Effector memory CD8-positive, alpha-beta T cell (primary cell): ENCODE measurements around the gene OR52B6.
A peak's percentile ranks its signal among the peaks of the same experiment; 100 is the strongest.

ENCODE experiments used
- ATAC-seq: fragments of 150-1000 bp; cut with Tn5 transposase; replicated peaks from 2 replicates; pipeline ENCODE4 v1.10.0; 2021; ENCODE audit warnings: mild to moderate bottlenecking, moderate library complexity
- DNase-seq, 3 experiments: peaks; one replicate each; pipeline ENCODE4 v3.0.0; 2021
- H3K27ac Mint-ChIP-seq, 2 donors: one replicate each; pipeline ENCODE4 v1.8.0; 2022; ENCODE audit warnings: mild to moderate bottlenecking in 2 of 2, mixed read lengths in 2 of 2, moderate library complexity in 2 of 2
- H3K27me3 Mint-ChIP-seq, 2 donors: one replicate each; pipeline ENCODE4 v1.8.0; 2022; ENCODE audit warnings: mixed read lengths in 2 of 2
- H3K36me3 Mint-ChIP-seq: one replicate; pipeline ENCODE4 v1.8.0; 2022; ENCODE audit warnings: mild to moderate bottlenecking, moderate library complexity, mixed read lengths; ENCODE audit not compliant: insufficient read depth
- H3K4me1 Mint-ChIP-seq, 2 donors: one replicate each; pipeline ENCODE4 v1.8.0; 2022; ENCODE audit warnings: low read depth in 2 of 2, mixed read lengths in 2 of 2
- H3K4me3 Mint-ChIP-seq, 2 donors: one replicate each; pipeline ENCODE4 v1.8.0; 2022; ENCODE audit warnings: mild to moderate bottlenecking in 2 of 2, mixed read lengths in 2 of 2, moderate library complexity in 2 of 2
- H3K9me3 Mint-ChIP-seq, 2 donors: one replicate each; pipeline ENCODE4 v1.8.0; 2022; ENCODE audit warnings: mixed read lengths in 2 of 2

OR52B6 gene

DNA sequence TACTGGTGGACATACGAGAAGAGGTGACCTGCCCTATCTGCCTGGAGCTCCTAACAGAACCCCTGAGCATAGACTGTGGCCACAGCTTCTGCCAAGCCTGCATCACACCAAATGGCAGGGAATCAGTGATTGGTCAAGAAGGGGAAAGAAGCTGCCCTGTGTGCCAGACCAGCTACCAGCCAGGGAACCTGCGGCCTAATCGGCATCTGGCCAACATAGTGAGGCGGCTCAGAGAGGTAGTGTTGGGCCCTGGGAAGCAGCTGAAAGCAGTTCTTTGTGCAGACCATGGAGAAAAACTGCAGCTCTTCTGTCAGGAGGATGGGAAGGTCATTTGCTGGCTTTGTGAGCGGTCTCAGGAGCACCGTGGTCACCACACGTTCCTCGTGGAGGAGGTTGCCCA is 22.6 kb downstream of the OR52B6 start:
- Mint-ChIP-seq H3K4me1 (no peaks in the 10 kb centered on the region), H3K27me3 (no peaks in the 10 kb centered on the region), H3K36me3 (no peaks in the 10 kb centered on the region), H3K4me3 (no peak overlapping the region), H3K27ac (no peak overlapping the region), H3K9me3 (no peaks in the 10 kb centered on the region)
- ATAC-seq (no peak), DNase-seq (no peak)

DNA sequence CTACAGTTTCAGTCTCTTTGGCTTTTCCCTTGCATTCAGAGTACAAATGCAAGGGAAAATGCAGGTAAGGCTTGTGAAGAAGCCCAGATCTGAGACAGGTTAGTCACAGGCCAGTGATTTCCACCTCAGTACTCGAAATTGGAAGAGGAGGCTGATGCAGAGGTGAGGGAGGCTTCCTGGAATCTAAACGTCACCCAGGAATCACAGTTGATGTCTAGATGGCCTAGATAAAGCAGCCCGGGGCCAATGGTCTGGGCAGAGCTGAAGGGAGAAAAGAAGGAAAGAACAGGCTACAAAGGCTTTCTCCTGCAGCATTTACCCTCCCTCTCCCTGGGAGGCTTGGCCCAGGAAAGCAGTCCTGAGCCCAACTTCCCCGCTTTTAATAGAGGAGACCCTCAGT is 24.2 kb downstream of the OR52B6 start:
- H3K9me3 Mint-ChIP-seq, result no peaks in the 10 kb centered on the region
- H3K4me3 Mint-ChIP-seq, result no peak overlapping the region
- DNase-seq (no peak), ATAC-seq (no peak)
- H3K27ac Mint-ChIP-seq, result peak overlapping the region in 1 of 2 donors; percentile 33
- H3K4me1 Mint-ChIP-seq, result no peaks in the 10 kb centered on the region
- H3K36me3 Mint-ChIP-seq, result no peaks in the 10 kb centered on the region
- H3K27me3 Mint-ChIP-seq, result peaks cover 0 to 1% of the 10 kb centered on the region in 2 donors

DNA sequence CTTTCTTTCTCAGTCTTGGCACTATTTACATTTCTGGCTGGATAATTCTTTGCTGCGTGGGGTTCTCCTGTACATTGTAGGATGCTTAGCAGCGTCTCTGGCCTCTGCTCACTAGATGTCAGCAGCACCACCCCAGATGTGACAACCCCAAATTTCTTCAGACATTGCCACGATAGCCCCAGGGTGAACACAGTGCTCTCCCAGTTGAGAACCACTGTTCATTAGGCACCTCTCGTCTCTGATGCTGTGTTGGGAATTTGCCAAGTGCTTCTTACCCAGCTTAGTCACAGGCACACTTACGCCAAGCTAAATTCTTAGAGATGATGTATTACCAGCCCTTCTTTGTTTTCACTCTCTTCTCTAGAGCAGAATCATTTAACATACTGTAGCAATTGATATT is 25.2 kb downstream of the OR52B6 start:
- peaks cover 0 to 6% of the 10 kb centered on the region in 2 donors for H3K27me3 Mint-ChIP-seq
- H3K4me3 Mint-ChIP-seq, result no peak overlapping the region
- H3K4me1 Mint-ChIP-seq, result no peaks in the 10 kb centered on the region
- no peak overlapping the region for H3K27ac Mint-ChIP-seq
- H3K36me3 Mint-ChIP-seq, result no peaks in the 10 kb centered on the region
- no peaks in the 10 kb centered on the region for H3K9me3 Mint-ChIP-seq
- DNase-seq (no peak), ATAC-seq (no peak)

DNA sequence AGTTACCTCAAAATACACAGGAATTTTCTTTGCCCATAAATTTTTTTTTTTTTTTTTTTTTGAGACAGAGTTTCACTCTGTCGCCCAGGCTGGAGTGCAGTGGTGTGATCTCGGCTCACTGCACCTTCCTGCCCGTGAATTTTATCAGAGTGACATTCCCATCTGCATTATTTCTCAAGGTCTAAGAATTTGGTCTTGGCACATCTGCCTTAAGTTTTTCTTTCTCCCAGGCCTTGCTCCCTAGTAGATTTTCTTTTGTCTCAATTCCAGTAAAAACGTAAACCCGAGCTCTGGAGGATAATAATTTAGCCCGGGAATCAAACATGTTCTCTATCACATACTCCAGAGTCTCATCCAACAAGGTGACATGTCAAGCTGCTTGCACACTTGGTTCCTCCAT is 28.1 kb downstream of the OR52B6 start:
- no peaks in the 10 kb centered on the region for H3K9me3 Mint-ChIP-seq
- peaks cover 0 to 6% of the 10 kb centered on the region in 2 donors for H3K27me3 Mint-ChIP-seq
- no peak overlapping the region for H3K4me3 Mint-ChIP-seq
- H3K4me1 Mint-ChIP-seq, result no peaks in the 10 kb centered on the region
- H3K36me3 Mint-ChIP-seq, result no peaks in the 10 kb centered on the region
- DNase-seq, result no peak
- ATAC-seq, result no peak
- H3K27ac Mint-ChIP-seq, result no peak overlapping the region

DNA sequence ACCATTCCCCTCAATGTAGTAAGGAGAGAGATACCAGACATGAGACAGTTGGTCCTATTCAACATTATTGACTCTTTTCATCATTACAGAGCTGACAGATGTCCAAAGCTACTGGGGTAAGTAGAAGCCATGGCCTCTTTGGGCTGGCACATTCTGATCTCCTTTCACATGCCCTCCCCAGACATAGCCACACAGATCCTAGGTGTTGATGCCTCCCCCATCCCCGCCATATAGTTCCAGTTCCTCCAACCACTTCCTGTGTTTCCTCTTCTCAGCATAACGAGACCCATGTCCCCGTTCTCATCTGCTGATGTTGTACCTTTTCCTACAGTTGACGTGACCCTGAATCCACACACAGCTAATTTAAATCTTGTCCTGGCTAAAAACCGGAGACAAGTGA is 29.8 kb downstream of the OR52B6 start:
- H3K27me3 Mint-ChIP-seq, result peaks cover 0 to 6% of the 10 kb centered on the region in 2 donors
- H3K27ac Mint-ChIP-seq, result no peak overlapping the region
- DNase-seq, result no peak
- H3K4me1 Mint-ChIP-seq, result no peaks in the 10 kb centered on the region
- H3K36me3 Mint-ChIP-seq, result no peaks in the 10 kb centered on the region
- no peak overlapping the region for H3K4me3 Mint-ChIP-seq
- no peak for ATAC-seq
- H3K9me3 Mint-ChIP-seq, result no peaks in the 10 kb centered on the region

DNA sequence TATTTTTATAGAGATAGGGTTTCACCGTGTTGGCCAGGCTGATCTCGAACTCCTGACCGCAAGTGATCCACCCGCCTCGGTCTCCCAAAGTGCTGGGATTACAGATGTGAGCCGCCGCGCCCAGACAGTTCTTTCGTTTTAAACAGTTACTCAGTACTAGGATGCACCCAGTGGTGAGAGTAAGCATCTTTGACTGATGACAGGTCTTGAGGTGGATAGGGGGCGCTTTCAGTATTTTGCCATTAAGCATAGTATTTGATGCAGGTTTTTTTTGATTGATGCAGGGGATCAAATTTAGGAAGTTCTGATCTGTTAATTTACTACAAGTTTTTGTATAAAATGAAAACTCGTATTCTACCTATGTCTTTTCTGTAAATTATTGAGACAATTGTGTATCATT is 30.9 kb downstream of the OR52B6 start:
- H3K36me3 Mint-ChIP-seq, result no peaks in the 10 kb centered on the region
- no peak overlapping the region for H3K27ac Mint-ChIP-seq
- H3K4me3 Mint-ChIP-seq, result no peak overlapping the region
- ATAC-seq (no peak), DNase-seq (no peak)
- peaks cover 0 to 6% of the 10 kb centered on the region in 2 donors for H3K27me3 Mint-ChIP-seq
- no peaks in the 10 kb centered on the region for H3K9me3 Mint-ChIP-seq
- no peaks in the 10 kb centered on the region for H3K4me1 Mint-ChIP-seq

DNA sequence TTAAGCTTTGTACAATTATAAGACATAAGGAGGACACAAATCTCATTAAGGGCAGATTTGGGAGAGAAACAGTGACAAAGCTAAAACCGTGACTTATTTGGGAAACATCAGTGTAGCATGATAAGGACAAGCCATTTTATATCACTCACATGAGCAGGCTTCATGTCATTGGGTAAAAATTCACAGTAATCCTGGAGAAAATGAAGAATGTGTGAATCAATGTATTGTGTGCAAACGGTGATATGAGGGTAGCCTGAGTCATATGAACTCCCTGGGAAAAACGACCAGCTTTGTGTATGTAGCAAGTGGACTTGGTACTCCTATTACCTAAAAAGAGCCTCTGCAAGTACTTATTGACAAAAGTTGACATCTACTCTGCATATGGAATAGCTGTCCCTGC is 38.1 kb downstream of the OR52B6 start:
- DNase-seq (no peak), ATAC-seq (no peak)
- Mint-ChIP-seq H3K27ac (no peak overlapping the region), H3K36me3 (no peaks in the 10 kb centered on the region), H3K27me3 (no peaks in the 10 kb centered on the region), H3K9me3 (no peaks in the 10 kb centered on the region), H3K4me1 (peaks cover 0 to under 1% of the 10 kb centered on the region in 2 donors), H3K4me3 (no peak overlapping the region)

DNA sequence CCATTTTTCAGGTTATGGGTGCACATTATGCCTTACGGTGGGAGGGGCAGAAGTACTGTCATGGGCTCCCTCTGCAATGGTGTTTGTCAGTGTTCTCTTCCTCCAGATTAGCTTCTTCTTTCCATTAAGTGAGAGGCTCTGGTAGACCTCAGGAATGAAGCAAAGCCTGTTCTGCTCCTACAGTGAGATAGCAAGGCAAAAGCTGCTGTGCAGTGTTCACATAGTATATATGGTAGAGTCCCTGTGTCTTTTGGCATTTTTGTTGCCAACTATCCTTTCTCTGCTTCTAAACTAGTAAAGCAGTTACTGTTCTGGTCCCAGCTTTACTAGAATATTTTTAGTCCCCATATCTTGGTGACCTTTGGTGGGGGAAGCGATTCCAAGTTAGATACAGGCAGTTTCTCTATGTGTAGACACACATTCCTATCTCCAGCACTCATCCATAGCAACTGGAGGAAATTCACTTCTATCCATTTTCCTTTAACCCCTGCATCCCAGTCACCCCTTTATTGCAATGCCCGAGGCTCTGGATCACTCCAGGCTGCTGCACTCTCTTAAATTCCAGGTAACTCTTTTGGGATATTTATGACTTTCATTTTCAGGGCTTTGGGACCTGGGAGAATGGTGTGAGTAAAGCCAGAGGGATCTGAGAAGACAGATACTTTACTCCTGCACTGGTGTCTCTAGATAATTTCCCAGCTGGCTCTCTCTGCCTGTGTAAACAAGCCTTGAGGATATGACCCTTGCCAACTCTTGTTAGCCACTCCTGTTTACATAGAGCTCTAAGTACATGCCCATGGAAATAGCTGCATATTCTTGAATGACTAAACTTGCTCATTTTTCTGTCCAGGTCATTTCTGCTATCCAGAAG is 40.2 kb downstream of the OR52B6 start:
- Mint-ChIP-seq H3K36me3 (no peaks in the 10 kb centered on the region), H3K9me3 (no peaks in the 10 kb centered on the region), H3K27ac (no peak overlapping the region), H3K27me3 (no peaks in the 10 kb centered on the region), H3K4me1 (peaks cover 12 to 13% of the 10 kb centered on the region in 2 donors), H3K4me3 (no peak overlapping the region)
- ATAC-seq, result no peak
- DNase-seq, result no peak

DNA sequence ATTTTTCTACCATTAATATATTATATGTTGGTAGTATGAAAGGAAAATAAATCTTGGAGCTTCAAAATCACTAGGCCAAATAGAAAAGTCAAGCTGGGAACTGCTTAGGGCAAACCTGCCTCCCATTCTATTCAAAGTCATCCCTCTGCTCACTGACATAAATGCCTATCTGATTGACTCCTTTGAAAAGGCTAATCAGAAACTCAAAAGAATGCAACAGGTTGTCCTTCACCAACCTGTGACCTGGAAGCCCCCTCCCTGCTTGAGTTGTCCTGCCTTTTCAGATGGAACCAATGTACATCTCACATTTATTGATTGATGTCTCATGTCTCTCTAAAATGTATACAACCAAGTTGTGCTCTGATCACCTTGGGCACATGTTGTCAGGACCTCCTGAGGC is 40.9 kb downstream of the OR52B6 start:
- no peak for DNase-seq
- ATAC-seq, result no peak
- Mint-ChIP-seq H3K9me3 (no peaks in the 10 kb centered on the region), H3K27ac (no peak overlapping the region), H3K4me1 (peaks cover 16 to 17% of the 10 kb centered on the region in 2 donors), H3K27me3 (no peaks in the 10 kb centered on the region), H3K36me3 (no peaks in the 10 kb centered on the region), H3K4me3 (no peak overlapping the region)

DNA sequence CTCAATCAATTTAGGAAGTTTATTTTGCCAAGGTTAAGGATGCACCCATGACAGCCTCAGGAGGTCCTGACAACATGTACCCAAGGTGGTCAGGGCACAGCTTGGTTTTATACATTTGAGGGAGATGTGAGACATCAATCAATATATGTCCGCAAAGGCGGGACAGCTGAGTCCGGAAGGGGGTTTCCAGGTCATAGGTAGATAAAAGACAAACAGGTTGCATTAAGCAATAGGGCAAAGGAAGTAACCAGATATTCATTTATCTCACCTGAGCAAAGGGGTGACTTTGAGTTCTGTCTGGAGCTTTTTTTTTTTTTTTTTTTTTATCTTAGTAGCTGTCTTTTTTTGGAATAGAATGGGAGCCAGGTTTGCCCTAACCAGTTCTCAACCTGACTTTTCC is 42.1 kb downstream of the OR52B6 start:
- peaks cover 24 to 26% of the 10 kb centered on the region in 2 donors for H3K4me1 Mint-ChIP-seq

DNA sequence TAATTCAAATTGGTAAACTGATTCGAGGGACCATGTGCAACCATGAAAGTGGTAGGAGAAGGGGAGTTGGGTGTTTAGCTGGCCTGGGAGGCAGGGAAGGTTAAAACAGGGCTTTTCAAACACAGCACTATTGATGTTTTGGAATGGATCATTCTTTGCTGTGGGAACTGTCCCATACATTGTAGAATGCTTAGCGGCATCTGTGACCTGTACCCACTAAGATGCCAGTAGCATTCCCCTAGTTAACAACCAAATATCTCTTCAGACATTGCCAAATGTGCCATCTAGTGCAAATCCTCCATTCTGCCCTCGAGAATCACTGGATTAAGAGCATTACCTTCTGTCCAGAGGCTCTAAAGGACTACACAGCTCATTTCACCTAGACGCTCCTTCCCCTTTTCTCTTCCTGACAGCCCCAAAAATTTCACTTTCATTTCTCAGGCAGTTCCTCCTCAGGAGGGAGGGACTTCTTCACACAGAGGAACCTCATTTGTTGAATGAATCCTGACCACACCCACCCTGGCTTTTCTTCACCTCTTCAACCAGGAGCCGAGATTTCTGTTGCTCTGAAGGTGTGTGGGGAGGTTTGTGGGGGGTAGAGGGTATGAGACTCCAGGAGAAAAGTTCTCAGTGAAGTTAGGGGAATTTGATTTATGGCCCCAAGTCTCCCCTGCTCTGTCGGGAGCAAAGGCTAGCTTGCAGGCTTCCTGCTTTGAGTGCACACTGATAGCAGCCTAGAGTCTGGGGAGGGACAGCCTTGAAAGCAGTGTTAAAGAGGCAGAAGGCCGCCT is 44.0 kb downstream of the OR52B6 start, which contains the start of gene TRIM34:
Gene TRIM34 (plus strand): TSS at position 513 of the 791 bp plus-strand sequence. CDS start 7,331 bp downstream, outside the sequence.
- peak; percentile 45 to 57 (median 50) for DNase-seq
- H3K9me3 Mint-ChIP-seq, result no peaks in the 10 kb centered on the region
- peak; percentile 97 for ATAC-seq

More for the DNA sequence above, 42.1 kb downstream of the OR52B6 start:
- Mint-ChIP-seq H3K27ac (no peak overlapping the region), H3K9me3 (no peaks in the 10 kb centered on the region), H3K36me3 (no peaks in the 10 kb centered on the region), H3K27me3 (no peaks in the 10 kb centered on the region), H3K4me3 (no peak overlapping the region)
- DNase-seq (no peak), ATAC-seq (no peak)

DNA sequence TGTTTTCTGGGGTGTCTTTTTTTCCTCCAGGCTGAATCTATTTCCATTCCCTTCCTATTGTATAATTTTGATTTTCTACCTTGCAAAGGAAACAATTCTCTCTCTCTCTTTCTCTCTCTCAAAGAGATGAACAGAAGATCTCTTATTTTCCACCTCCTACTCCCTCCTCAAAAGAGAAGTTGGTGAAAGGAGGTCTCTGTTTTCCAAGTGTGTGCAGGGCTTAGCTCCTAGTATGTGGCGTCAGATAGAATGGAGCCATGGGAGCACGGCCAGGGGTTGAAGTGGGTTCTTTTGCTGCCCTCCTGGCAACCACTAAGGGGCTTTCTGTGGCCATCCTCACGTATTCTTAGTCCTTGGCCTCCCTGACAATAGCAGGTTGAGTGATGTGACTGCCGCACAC is 44.6 kb downstream of the OR52B6 start:
- DNase-seq (no peak), ATAC-seq (no peak)
- Mint-ChIP-seq H3K36me3 (no peaks in the 10 kb centered on the region), H3K4me3 (peak overlapping the region; percentile 77 to 83), H3K9me3 (no peaks in the 10 kb centered on the region), H3K27ac (peak overlapping the region; percentile 81 to 94), H3K27me3 (no peaks in the 10 kb centered on the region), H3K4me1 (peaks cover 31 to 33% of the 10 kb centered on the region in 2 donors)

More for the DNA sequence above, 44.0 kb downstream of the OR52B6 start, which contains the start of gene TRIM34:
- Mint-ChIP-seq H3K4me3 (peak within 1 kb of the TSS; percentile 77 to 83), H3K36me3 (no peaks in the 10 kb centered on the region), H3K27me3 (no peaks in the 10 kb centered on the region), H3K27ac (peak within 1 kb of the TSS; percentile 81 to 94), H3K4me1 (peaks cover 29 to 30% of the 10 kb centered on the region in 2 donors)

DNA sequence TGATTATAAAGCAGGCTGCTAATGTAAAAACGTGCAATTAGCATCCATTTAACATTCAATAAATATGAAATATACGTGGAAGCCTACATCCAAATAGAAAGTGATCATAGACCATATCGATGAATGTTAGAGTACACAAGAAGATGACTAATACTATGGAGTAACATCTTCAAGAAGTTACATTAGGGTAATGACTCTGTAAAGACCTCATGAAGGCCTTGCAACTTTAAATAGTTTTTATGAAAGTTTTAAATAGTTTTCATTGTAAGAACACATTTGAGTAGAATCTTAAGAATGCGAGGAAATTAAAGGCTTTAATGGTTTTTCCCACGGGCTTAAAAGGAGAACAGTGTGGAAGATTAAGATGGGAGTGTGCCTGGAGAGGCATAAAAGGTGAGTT is 45.5 kb downstream of the OR52B6 start:
- DNase-seq (no peak), ATAC-seq (no peak)
- no peaks in the 10 kb centered on the region for H3K9me3 Mint-ChIP-seq
- H3K36me3 Mint-ChIP-seq, result no peaks in the 10 kb centered on the region
- peak overlapping the region; percentile 81 to 94 for H3K27ac Mint-ChIP-seq
- H3K4me3 Mint-ChIP-seq, result peak overlapping the region; percentile 77 to 83
- peaks cover 31 to 40% of the 10 kb centered on the region in 2 donors for H3K4me1 Mint-ChIP-seq
- H3K27me3 Mint-ChIP-seq, result no peaks in the 10 kb centered on the region
